ENCODE data around the gene TBX1.

Gene TBX1

GRCh38 chr22:19760058-19760950 is at the start of gene TBX1:
Gene TBX1, plus strand, starts transcription at chr22:19760778. Its CDS starts 66 bp downstream, at chr22:19760844.
- Mint-ChIP-seq H3K4me1 (ENCODE audit: low read depth) (peaks cover 21% of the 10 kb centered on the region), H3K9me3 (no peaks in the 10 kb centered on the region), H3K4me3 (peak within 1 kb of the TSS; percentile 76), H3K27me3 (ENCODE audit: low read depth) (peaks cover 72% of the 10 kb centered on the region), H3K36me3 (ENCODE audit: low read depth) (peaks cover 8% of the 10 kb centered on the region), H3K27ac (peak within 1 kb of the TSS; percentile 67)

GRCh38 chr22:19713245-19713644 is 47.3 kb upstream of the TBX1 start:
- no peaks in the 10 kb centered on the region for H3K9me3 Mint-ChIP-seq
- H3K4me3 Mint-ChIP-seq = no peak overlapping the region
- peaks cover 26% of the 10 kb centered on the region for H3K27me3 Mint-ChIP-seq (ENCODE audit: low read depth)
- H3K36me3 Mint-ChIP-seq (ENCODE audit: low read depth) = no peaks in the 10 kb centered on the region
- H3K27ac Mint-ChIP-seq = no peak overlapping the region
- H3K4me1 Mint-ChIP-seq (ENCODE audit: low read depth) = peaks cover 3% of the 10 kb centered on the region

- no peak overlapping the region for H3K27ac Mint-ChIP-seq
- no peaks in the 10 kb centered on the region for H3K36me3 Mint-ChIP-seq (ENCODE audit: low read depth)
- H3K4me3 Mint-ChIP-seq = peak overlapping the region; percentile 63
- H3K4me1 Mint-ChIP-seq (ENCODE audit: low read depth) = peaks cover 3% of the 10 kb centered on the region
- H3K27me3 Mint-ChIP-seq (ENCODE audit: low read depth) = peaks cover 26% of the 10 kb centered on the region
- no peaks in the 10 kb centered on the region for H3K9me3 Mint-ChIP-seq
Measured at GRCh38 chr22:19713650-19714311, 46.8 kb upstream of the TBX1 start.

- Mint-ChIP-seq H3K36me3 (ENCODE audit: low read depth) (no peaks in the 10 kb centered on the region), H3K27me3 (ENCODE audit: low read depth) (peaks cover 30% of the 10 kb centered on the region), H3K9me3 (no peaks in the 10 kb centered on the region), H3K4me3 (peak within 1 kb of the TSS; percentile 63), H3K27ac (no peak within 1 kb of the TSS), H3K4me1 (ENCODE audit: low read depth) (peaks cover 6% of the 10 kb centered on the region)
Measured at GRCh38 chr22:19714312-19715187, 46.0 kb upstream of the TBX1 start, which contains the start of gene SEPTIN5. Gene SEPTIN5, plus strand, starts transcription at chr22:19714503. Its CDS starts 86 bp downstream, at chr22:19714589.

- peaks cover 6% of the 10 kb centered on the region for H3K4me1 Mint-ChIP-seq (ENCODE audit: low read depth)
- peaks cover 38% of the 10 kb centered on the region for H3K27me3 Mint-ChIP-seq (ENCODE audit: low read depth)
- no peak overlapping the region for H3K4me3 Mint-ChIP-seq
- H3K36me3 Mint-ChIP-seq (ENCODE audit: low read depth) = no peaks in the 10 kb centered on the region
- no peaks in the 10 kb centered on the region for H3K9me3 Mint-ChIP-seq
- H3K27ac Mint-ChIP-seq = no peak overlapping the region
Measured at GRCh38 chr22:19715188-19715930, 45.2 kb upstream of the TBX1 start.

GRCh38 chr22:19716041-19716828 is 44.3 kb upstream of the TBX1 start:
- Mint-ChIP-seq H3K27ac (no peak overlapping the region), H3K27me3 (ENCODE audit: low read depth) (peaks cover 47% of the 10 kb centered on the region), H3K4me3 (no peak overlapping the region), H3K4me1 (ENCODE audit: low read depth) (peaks cover 6% of the 10 kb centered on the region), H3K9me3 (no peaks in the 10 kb centered on the region), H3K36me3 (ENCODE audit: low read depth) (no peaks in the 10 kb centered on the region)

GRCh38 chr22:19716829-19717105 is 43.8 kb upstream of the TBX1 start:
- Mint-ChIP-seq H3K27me3 (ENCODE audit: low read depth) (peaks cover 50% of the 10 kb centered on the region), H3K36me3 (ENCODE audit: low read depth) (no peaks in the 10 kb centered on the region), H3K4me3 (no peak overlapping the region), H3K4me1 (ENCODE audit: low read depth) (peaks cover 6% of the 10 kb centered on the region), H3K9me3 (no peaks in the 10 kb centered on the region), H3K27ac (no peak overlapping the region)

GRCh38 chr22:19717181-19717580 is 43.4 kb upstream of the TBX1 start:
- no peaks in the 10 kb centered on the region for H3K36me3 Mint-ChIP-seq (ENCODE audit: low read depth)

GRCh38 chr22:19717691-19718455 is 42.7 kb upstream of the TBX1 start:
- Mint-ChIP-seq H3K9me3 (no peaks in the 10 kb centered on the region), H3K27me3 (ENCODE audit: low read depth) (peaks cover 45% of the 10 kb centered on the region), H3K36me3 (ENCODE audit: low read depth) (no peaks in the 10 kb centered on the region), H3K27ac (no peak overlapping the region), H3K4me1 (ENCODE audit: low read depth) (peaks cover 6% of the 10 kb centered on the region), H3K4me3 (peak overlapping the region; percentile 72)

More at GRCh38 chr22:19717181-19717580, 43.4 kb upstream of the TBX1 start:
- peaks cover 47% of the 10 kb centered on the region for H3K27me3 Mint-ChIP-seq (ENCODE audit: low read depth)
- H3K4me1 Mint-ChIP-seq (ENCODE audit: low read depth) = peaks cover 6% of the 10 kb centered on the region
- H3K27ac Mint-ChIP-seq = no peak overlapping the region
- no peak overlapping the region for H3K4me3 Mint-ChIP-seq
- H3K9me3 Mint-ChIP-seq = no peaks in the 10 kb centered on the region

GRCh38 chr22:19718456-19719049 is 42.0 kb upstream of the TBX1 start:
- no peak overlapping the region for H3K4me3 Mint-ChIP-seq
- no peaks in the 10 kb centered on the region for H3K9me3 Mint-ChIP-seq
- H3K36me3 Mint-ChIP-seq (ENCODE audit: low read depth) = no peaks in the 10 kb centered on the region
- no peak overlapping the region for H3K27ac Mint-ChIP-seq
- H3K4me1 Mint-ChIP-seq (ENCODE audit: low read depth) = peaks cover 6% of the 10 kb centered on the region
- peaks cover 45% of the 10 kb centered on the region for H3K27me3 Mint-ChIP-seq (ENCODE audit: low read depth)

GRCh38 chr22:19719050-19719482 is 41.5 kb upstream of the TBX1 start:
- peaks cover 5% of the 10 kb centered on the region for H3K4me1 Mint-ChIP-seq (ENCODE audit: low read depth)
- peak overlapping the region; percentile 57 for H3K4me3 Mint-ChIP-seq
- no peaks in the 10 kb centered on the region for H3K9me3 Mint-ChIP-seq
- H3K27ac Mint-ChIP-seq = no peak overlapping the region
- peaks cover 43% of the 10 kb centered on the region for H3K27me3 Mint-ChIP-seq (ENCODE audit: low read depth)
- H3K36me3 Mint-ChIP-seq (ENCODE audit: low read depth) = no peaks in the 10 kb centered on the region

GRCh38 chr22:19719488-19720021 is 41.0 kb upstream of the TBX1 start:
- peaks cover 45% of the 10 kb centered on the region for H3K27me3 Mint-ChIP-seq (ENCODE audit: low read depth)
- peaks cover 6% of the 10 kb centered on the region for H3K4me1 Mint-ChIP-seq (ENCODE audit: low read depth)
- H3K27ac Mint-ChIP-seq = no peak overlapping the region
- H3K9me3 Mint-ChIP-seq = no peaks in the 10 kb centered on the region
- no peaks in the 10 kb centered on the region for H3K36me3 Mint-ChIP-seq (ENCODE audit: low read depth)
- peak overlapping the region; percentile 57 for H3K4me3 Mint-ChIP-seq
